Mesenchymal stem cell (in vitro differentiated cells and primary cell): ENCODE results near the gene DTD1.

Source experiments
- DNase-seq: peaks from one replicate; pipeline ENCODE4 v3.0.0-alpha.2; 2013
- H2AFZ ChIP-seq: one replicate; pipeline ENCODE4 v1.6.1; 2013; ENCODE audit warnings: low read depth, mild to moderate bottlenecking, control low read depth, inconsistent platforms, low read length, moderate library complexity
- H2AK5ac ChIP-seq: 2 replicates; pipeline ENCODE4 v1.6.1; 2013; ENCODE audit warnings: low read length, moderate library complexity, mild to moderate bottlenecking, inconsistent platforms; ENCODE audit not compliant: severe bottlenecking
- H2BK120ac ChIP-seq: one replicate; pipeline ENCODE4 v1.6.1; 2013; ENCODE audit warnings: low read depth, mild to moderate bottlenecking, inconsistent platforms, low read length, moderate library complexity
- H2BK12ac ChIP-seq, 2 experiments: one replicate each; pipeline ENCODE4 v1.6.1; 2013; ENCODE audit warnings: inconsistent platforms in 2 of 2, low read length in 2 of 2, mild to moderate bottlenecking in 2 of 2, moderate library complexity in 2 of 2, control low read depth in 1 of 2
- H2BK15ac ChIP-seq: one replicate; pipeline ENCODE4 v1.6.1; 2013; ENCODE audit warnings: mild to moderate bottlenecking, low read depth, inconsistent platforms; ENCODE audit not compliant: poor library complexity, severe bottlenecking
- H2BK5ac ChIP-seq: 2 replicates; pipeline ENCODE4 v1.6.1; 2013; ENCODE audit warnings: low read depth, mild to moderate bottlenecking, low read length, control low read depth, inconsistent platforms; ENCODE audit not compliant: poor library complexity, severe bottlenecking
- H3K14ac ChIP-seq, 2 experiments: one replicate each; pipeline ENCODE4 v1.6.1; 2013; ENCODE audit warnings: inconsistent platforms in 2 of 2, low read length in 2 of 2, control low read depth in 1 of 2, mild to moderate bottlenecking in 1 of 2, moderate library complexity in 1 of 2
- H3K18ac ChIP-seq, 2 experiments: one replicate each; pipeline ENCODE4 v1.6.1; 2013; ENCODE audit warnings: inconsistent platforms in 2 of 2, low read length in 2 of 2, control low read depth in 1 of 2, low read depth in 1 of 2, mild to moderate bottlenecking in 1 of 2
- H3K23ac ChIP-seq, 2 experiments: one replicate each; pipeline ENCODE4 v1.6.1; 2013; ENCODE audit warnings: inconsistent platforms in 2 of 2, low read length in 2 of 2, mild to moderate bottlenecking in 2 of 2, moderate library complexity in 2 of 2, control low read depth in 1 of 2
- H3K27ac ChIP-seq: 2 replicates; pipeline ENCODE4 v1.5.1; 2013; ENCODE audit warnings: mild to moderate bottlenecking, moderate library complexity, low read length, control low read depth, inconsistent platforms; ENCODE audit not compliant: poor library complexity, severe bottlenecking
- H3K27me3 ChIP-seq, 2 experiments: 2 replicates each; pipeline versions ENCODE4 v1.6.1 to v1.7.0; 2013; ENCODE audit warnings: low read length in 2 of 2, mild to moderate bottlenecking in 2 of 2, moderate library complexity in 2 of 2, control low read depth in 1 of 2, inconsistent platforms in 1 of 2; ENCODE audit not compliant: control insufficient read depth in 1 of 2, insufficient read depth in 1 of 2
- H3K36me3 ChIP-seq, 2 experiments: 2 replicates each; pipeline versions ENCODE4 v1.6.1 to v1.7.0; 2013; ENCODE audit warnings: low read length in 2 of 2, control low read depth in 1 of 2, inconsistent platforms in 1 of 2, low read depth in 1 of 2, mild to moderate bottlenecking in 1 of 2; ENCODE audit not compliant: insufficient read depth in 2 of 2, control insufficient read depth in 1 of 2
- H3K4ac ChIP-seq, 2 experiments: one replicate each; pipeline ENCODE4 v1.6.1; 2013; ENCODE audit warnings: inconsistent platforms in 2 of 2, low read length in 2 of 2, mild to moderate bottlenecking in 2 of 2, moderate library complexity in 2 of 2, control low read depth in 1 of 2, low read depth in 1 of 2
- H3K4me1 ChIP-seq: 2 replicates; pipeline ENCODE4 v1.6.1; 2013; ENCODE audit warnings: low read depth, low read length, control low read depth; ENCODE audit not compliant: control insufficient read depth, insufficient read depth
- H3K4me2 ChIP-seq: 2 replicates; pipeline ENCODE4 v1.6.1; 2013; ENCODE audit warnings: low read length, mild to moderate bottlenecking, inconsistent platforms; ENCODE audit not compliant: poor library complexity, severe bottlenecking
- H3K4me3 ChIP-seq, 2 experiments: 2 replicates each; pipeline versions ENCODE4 v1.5.1 to v1.7.0; 2013; ENCODE audit warnings: low read length in 2 of 2, mild to moderate bottlenecking in 2 of 2, control low read depth in 1 of 2, low read depth in 1 of 2; ENCODE audit not compliant: insufficient read depth in 1 of 2
- H3K79me1 ChIP-seq: replicated peaks from 2 replicates; pipeline ENCODE4 v1.6.1; 2013; ENCODE audit warnings: mild to moderate bottlenecking, control low read depth, low read length, inconsistent platforms; ENCODE audit not compliant: poor library complexity, severe bottlenecking
- H3K9ac ChIP-seq: 2 replicates; pipeline ENCODE4 v1.7.0; 2013; ENCODE audit warnings: mild to moderate bottlenecking, low read length, moderate library complexity
- H3K9me3 ChIP-seq: 2 replicates; pipeline ENCODE4 v1.7.0; 2013; ENCODE audit warnings: mild to moderate bottlenecking, low read length; ENCODE audit not compliant: control insufficient read depth
- H4K8ac ChIP-seq: one replicate; pipeline ENCODE4 v1.6.1; 2013; ENCODE audit warnings: inconsistent platforms, mild to moderate bottlenecking, low read length, moderate library complexity
- H4K91ac ChIP-seq: one replicate; pipeline ENCODE4 v1.6.1; 2013; ENCODE audit warnings: mild to moderate bottlenecking, low read length, inconsistent platforms
- WGBS: methylation state at CpG from one replicate; pipeline ENCODE4 v1.1.7; 2013; ENCODE audit warnings: mixed read lengths; 5-methylcytosine and 5-hydroxymethylcytosine counted together

The DTD1 gene

DNA sequence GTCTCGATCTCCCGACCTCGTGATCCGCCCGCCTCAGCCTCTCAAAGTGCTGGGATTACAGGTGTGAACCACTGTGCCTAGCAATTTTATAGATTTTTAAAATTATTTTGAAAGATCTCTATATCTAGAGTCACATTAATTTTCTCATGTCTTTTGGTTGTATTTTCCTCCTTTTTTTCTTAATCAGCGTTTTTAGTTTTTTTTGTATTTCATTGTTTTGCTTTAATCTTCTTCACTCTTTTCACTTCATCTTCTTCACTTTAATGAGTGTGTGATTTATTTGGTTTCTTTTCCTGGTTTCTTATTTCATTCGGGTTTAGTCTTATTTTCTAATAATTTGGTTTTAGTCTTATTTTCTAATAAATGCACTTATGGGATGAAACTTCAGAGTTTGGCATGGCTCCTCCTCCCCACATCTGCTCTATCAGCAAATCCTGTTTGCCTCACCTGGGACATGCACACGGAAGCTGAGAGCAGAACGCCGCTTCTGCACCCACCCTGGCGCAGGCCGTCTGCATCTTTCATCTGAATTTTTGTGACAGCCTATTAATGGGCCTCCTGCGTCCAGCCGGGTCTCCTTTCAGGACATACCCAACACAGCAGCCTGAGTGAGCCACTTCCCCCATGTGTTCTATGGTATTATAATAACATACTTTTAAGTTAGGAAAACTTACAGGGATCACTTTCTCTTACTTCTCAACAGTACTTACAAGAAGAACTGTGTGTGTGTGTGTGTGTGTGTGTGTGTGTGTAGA lies 35.5 kb downstream of the DTD1 start:
- no peak overlapping the region for H4K91ac ChIP-seq
- no peak overlapping the region for H2BK15ac ChIP-seq
- H3K18ac ChIP-seq = no peak overlapping the region
- no peak overlapping the region for H4K8ac ChIP-seq
- peaks cover 17% of the 10 kb centered on the region for H3K79me1 ChIP-seq
- no peak overlapping the region for H3K4me3 ChIP-seq
- no peak overlapping the region for H3K4me2 ChIP-seq
- H2BK5ac ChIP-seq = no peak overlapping the region
- H2BK120ac ChIP-seq = no peak overlapping the region
- WGBS = 100% methylated on average over 5 of the region's 14 CpGs
- no peak overlapping the region for H3K27ac ChIP-seq
- no peak overlapping the region for H2BK12ac ChIP-seq
- no peak overlapping the region for H3K23ac ChIP-seq
- H3K36me3 ChIP-seq = peaks cover 4 to 7% of the 10 kb centered on the region in 2 experiments
- H2AFZ ChIP-seq = no peak overlapping the region
- H3K14ac ChIP-seq = no peak overlapping the region
- no peak overlapping the region for H3K9ac ChIP-seq
- H2AK5ac ChIP-seq = no peak overlapping the region
- H3K9me3 ChIP-seq = no peaks in the 10 kb centered on the region
- H3K4ac ChIP-seq = no peak overlapping the region
- H3K4me1 ChIP-seq = peaks cover 2% of the 10 kb centered on the region
- DNase-seq = no peak
- H3K27me3 ChIP-seq = no peaks in the 10 kb centered on the region

DNA sequence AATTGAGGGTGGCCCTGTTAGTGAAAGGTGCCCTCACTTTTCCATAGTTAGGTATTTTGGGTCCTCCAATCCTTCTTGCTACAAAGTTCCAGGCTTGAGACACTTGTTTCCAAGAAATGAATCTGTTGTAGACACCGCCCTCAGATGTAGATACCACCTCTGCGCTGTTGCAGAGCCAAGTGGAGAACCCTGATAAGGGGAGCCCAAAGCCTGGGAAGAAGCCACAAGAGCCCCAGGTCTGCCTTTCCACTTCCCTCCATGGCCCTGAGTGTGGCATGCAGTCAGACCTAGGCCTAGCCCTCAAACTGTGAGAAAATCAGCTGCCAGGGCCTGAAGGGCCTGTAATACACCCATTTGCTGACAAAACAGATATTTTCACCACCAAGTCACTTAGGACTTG lies 37.1 kb downstream of the DTD1 start:
- H2BK120ac ChIP-seq = no peak overlapping the region
- H4K8ac ChIP-seq = no peak overlapping the region
- H3K36me3 ChIP-seq = peaks cover 8% of the 10 kb centered on the region in 2 experiments
- no peak overlapping the region for H2BK15ac ChIP-seq
- H3K18ac ChIP-seq = no peak overlapping the region
- H3K9ac ChIP-seq = no peak overlapping the region
- H2AFZ ChIP-seq = no peak overlapping the region
- H3K4ac ChIP-seq = no peak overlapping the region
- no peak overlapping the region for H2BK5ac ChIP-seq
- no peak overlapping the region for H3K14ac ChIP-seq
- 73% methylated on average over 2 of the region's 2 CpGs for WGBS
- H3K27me3 ChIP-seq = no peaks in the 10 kb centered on the region
- H3K4me3 ChIP-seq = no peak overlapping the region
- H3K9me3 ChIP-seq = no peaks in the 10 kb centered on the region
- H4K91ac ChIP-seq = no peak overlapping the region
- peaks cover 2% of the 10 kb centered on the region for H3K4me1 ChIP-seq
- no peak for DNase-seq
- no peak overlapping the region for H3K4me2 ChIP-seq
- peaks cover 14% of the 10 kb centered on the region for H3K79me1 ChIP-seq
- H2BK12ac ChIP-seq = no peak overlapping the region
- H2AK5ac ChIP-seq = no peak overlapping the region
- no peak overlapping the region for H3K27ac ChIP-seq
- no peak overlapping the region for H3K23ac ChIP-seq

DNA sequence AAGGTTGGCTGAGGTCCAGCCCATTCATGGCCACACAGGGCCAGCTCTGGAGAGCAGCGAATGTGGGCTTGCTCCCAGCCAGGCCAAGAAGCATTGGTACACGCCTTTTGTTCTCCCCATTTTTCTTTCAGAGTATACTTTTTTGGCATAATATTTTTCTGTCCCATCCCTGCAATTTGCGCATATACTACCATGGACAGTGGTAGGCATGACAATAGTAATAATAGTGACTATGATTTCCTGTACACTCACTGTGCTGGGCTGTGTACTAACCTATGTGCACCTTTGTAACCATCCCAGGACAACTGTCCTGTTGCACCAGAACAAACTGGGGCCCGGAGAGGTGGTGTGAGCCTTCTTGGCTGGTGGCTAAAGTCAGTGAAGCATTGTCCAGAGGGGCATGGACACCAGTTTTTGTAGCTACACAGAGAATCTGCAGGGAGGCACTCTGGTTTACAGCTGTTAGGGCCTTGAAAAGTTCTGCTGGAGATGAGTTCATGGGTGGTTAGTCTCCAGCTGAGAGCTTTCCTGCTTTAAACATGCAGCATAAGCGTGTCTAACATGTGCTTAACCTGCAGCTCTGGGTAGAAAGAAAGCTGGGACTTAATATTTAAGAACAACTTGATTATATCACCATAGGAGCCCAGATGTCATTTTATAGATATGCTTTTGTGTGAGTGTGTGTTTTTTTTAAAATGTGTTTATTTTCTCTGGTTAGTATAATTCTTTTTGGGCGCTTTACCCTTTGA lies 38.2 kb downstream of the DTD1 start:
- H4K8ac ChIP-seq = no peak overlapping the region
- H3K4ac ChIP-seq = no peak overlapping the region
- peaks cover 11% of the 10 kb centered on the region for H3K79me1 ChIP-seq
- no peak overlapping the region for H2BK5ac ChIP-seq
- peaks cover 11 to 13% of the 10 kb centered on the region in 2 experiments for H3K36me3 ChIP-seq
- no peak overlapping the region for H3K27ac ChIP-seq
- H2AK5ac ChIP-seq = no peak overlapping the region
- no peak overlapping the region for H3K4me2 ChIP-seq
- H3K18ac ChIP-seq = no peak overlapping the region
- H2BK15ac ChIP-seq = no peak overlapping the region
- no peak overlapping the region for H2AFZ ChIP-seq
- WGBS = 95% methylated on average over 3 of the region's 6 CpGs
- no peak overlapping the region for H4K91ac ChIP-seq
- H3K23ac ChIP-seq = no peak overlapping the region
- no peak overlapping the region for H3K9ac ChIP-seq
- H3K14ac ChIP-seq = no peak overlapping the region
- no peaks in the 10 kb centered on the region for H3K27me3 ChIP-seq
- no peak overlapping the region for H3K4me3 ChIP-seq
- no peaks in the 10 kb centered on the region for H3K9me3 ChIP-seq
- no peak overlapping the region for H2BK120ac ChIP-seq
- peaks cover 2% of the 10 kb centered on the region for H3K4me1 ChIP-seq
- DNase-seq = no peak
- H2BK12ac ChIP-seq = no peak overlapping the region

DNA sequence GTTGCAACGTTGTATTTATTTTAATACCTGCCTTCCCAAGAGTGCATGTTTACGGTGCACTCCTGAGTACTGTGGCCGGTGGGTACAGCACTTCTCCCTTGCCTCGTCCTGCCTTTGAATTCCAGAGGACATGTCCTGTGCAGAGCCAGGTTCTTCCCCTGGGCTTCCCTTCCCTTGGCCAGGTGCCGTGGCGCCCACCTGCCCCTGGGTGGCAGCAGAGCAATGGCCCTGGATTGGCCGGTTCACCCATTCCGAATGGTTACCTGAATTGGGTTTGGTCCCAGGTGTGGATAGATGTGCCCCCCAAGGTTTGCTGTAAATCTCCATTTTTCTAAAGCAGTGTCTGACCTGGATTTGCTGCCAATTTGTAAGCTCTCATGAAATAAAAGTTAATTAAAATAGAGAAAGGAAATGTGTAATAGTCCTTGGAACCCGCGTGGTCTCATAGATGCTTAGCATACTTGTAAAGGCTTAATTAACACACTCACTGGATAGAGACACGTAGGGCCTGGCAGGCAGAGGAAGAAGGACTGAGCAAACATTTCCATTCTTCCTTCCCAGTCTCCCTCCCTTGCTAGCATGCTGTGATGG lies 40.6 kb downstream of the DTD1 start:
- H3K4ac ChIP-seq = no peak overlapping the region
- H3K9ac ChIP-seq = no peak overlapping the region
- no peaks in the 10 kb centered on the region for H3K27me3 ChIP-seq
- H3K9me3 ChIP-seq = no peaks in the 10 kb centered on the region
- no peak overlapping the region for H3K27ac ChIP-seq
- no peak overlapping the region for H2BK15ac ChIP-seq
- H3K14ac ChIP-seq = no peak overlapping the region
- no peak overlapping the region for H2BK12ac ChIP-seq
- H2BK5ac ChIP-seq = no peak overlapping the region
- peaks cover 18% of the 10 kb centered on the region for H3K79me1 ChIP-seq
- H3K18ac ChIP-seq = no peak overlapping the region
- H3K23ac ChIP-seq = no peak overlapping the region
- WGBS = 86% methylated on average over 9 of the region's 11 CpGs
- H2AK5ac ChIP-seq = no peak overlapping the region
- H3K4me2 ChIP-seq = no peak overlapping the region
- peaks cover 13 to 18% of the 10 kb centered on the region in 2 experiments for H3K36me3 ChIP-seq
- no peak overlapping the region for H4K91ac ChIP-seq
- H4K8ac ChIP-seq = no peak overlapping the region
- no peak overlapping the region for H3K4me3 ChIP-seq
- H3K4me1 ChIP-seq = peaks cover 3% of the 10 kb centered on the region
- no peak for DNase-seq
- no peak overlapping the region for H2BK120ac ChIP-seq
- no peak overlapping the region for H2AFZ ChIP-seq
